ENCODE measurements around the gene NAA25.

The NAA25 gene

DNA sequence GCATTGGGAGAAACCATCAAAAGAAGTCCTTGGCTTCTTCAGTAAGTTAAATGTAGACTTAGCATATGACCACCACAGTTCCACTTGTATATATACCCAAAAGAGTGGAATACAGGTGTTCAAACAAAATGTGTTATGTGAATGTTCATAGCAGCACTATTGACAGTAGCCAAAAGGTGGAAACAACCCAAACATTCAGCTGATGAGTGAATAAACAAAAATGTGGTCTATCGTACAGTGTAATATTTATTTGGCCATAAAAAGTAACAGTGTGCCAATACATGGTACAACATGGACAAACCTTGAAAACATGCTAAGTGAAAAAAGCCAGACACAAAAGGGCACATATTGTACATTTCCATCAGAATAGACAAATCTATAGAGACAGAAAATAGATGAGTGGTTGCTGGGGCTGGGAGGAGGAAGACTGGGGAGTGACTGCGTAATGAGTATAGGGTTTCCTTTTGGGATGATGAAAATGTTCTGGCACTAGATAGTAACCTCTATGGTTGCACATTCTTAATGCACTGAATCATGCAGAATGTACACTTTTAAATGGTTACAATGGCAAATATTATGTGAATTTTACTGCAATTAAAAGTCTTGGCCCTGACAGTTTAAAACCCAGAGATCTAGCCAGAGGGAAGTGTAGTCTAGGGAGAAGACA lies 89.9 kb downstream of the NAA25 start:
- Histone ChIP-seq H2BK120ac (ENCODE audit: low read depth, low read length) (no peak overlapping the region), H3K27me3 (ENCODE audit: control insufficient read depth in 1 of 2, insufficient read depth in 1 of 2, low read length in 2 of 2) (no peaks in the 10 kb centered on the region), H3K9me3 (ENCODE audit: control insufficient read depth, low read length) (no peaks in the 10 kb centered on the region), H3K36me3 (ENCODE audit: control insufficient read depth in 1 of 2, insufficient read depth in 2 of 2, low read depth in 1 of 2, low read length in 2 of 2) (peaks cover 18 to 70% of the 10 kb centered on the region in 2 experiments), H2BK12ac (ENCODE audit: low read length in 2 of 2) (no peak overlapping the region), H3K14ac (ENCODE audit: low read length in 2 of 2) (no peak overlapping the region), H2AFZ (ENCODE audit: low read depth, low read length) (no peak overlapping the region), H3K4me2 (ENCODE audit: low read length, poor library complexity, severe bottlenecking) (no peak overlapping the region), H2BK15ac (ENCODE audit: low read depth, poor library complexity, severe bottlenecking) (no peak overlapping the region), H3K4ac (ENCODE audit: low read depth in 1 of 2, low read length in 2 of 2) (no peak overlapping the region), H3K18ac (ENCODE audit: low read depth in 1 of 2, low read length in 2 of 2) (no peak overlapping the region), H4K91ac (ENCODE audit: low read length) (no peak overlapping the region), H3K9ac (ENCODE audit: low read length) (no peak overlapping the region), H3K79me1 (replicated peaks; ENCODE audit: low read length, poor library complexity, severe bottlenecking) (peaks cover 20% of the 10 kb centered on the region), H2BK5ac (ENCODE audit: low read depth, low read length, poor library complexity, severe bottlenecking) (no peak overlapping the region), H3K27ac (ENCODE audit: low read length, poor library complexity, severe bottlenecking) (no peak overlapping the region), H2AK5ac (ENCODE audit: low read length, severe bottlenecking) (no peak overlapping the region), H3K4me1 (ENCODE audit: control insufficient read depth, insufficient read depth, low read depth, low read length) (peaks cover 4% of the 10 kb centered on the region), H3K23ac (ENCODE audit: low read length in 2 of 2) (no peak overlapping the region), H4K8ac (ENCODE audit: low read length) (no peak overlapping the region), H3K4me3 (ENCODE audit: insufficient read depth in 1 of 2, low read depth in 1 of 2, low read length in 2 of 2) (no peak overlapping the region)
- DNase-seq: peak; percentile 64
- WGBS: 14% methylated on average over 1 of the region's 2 CpGs

DNA sequence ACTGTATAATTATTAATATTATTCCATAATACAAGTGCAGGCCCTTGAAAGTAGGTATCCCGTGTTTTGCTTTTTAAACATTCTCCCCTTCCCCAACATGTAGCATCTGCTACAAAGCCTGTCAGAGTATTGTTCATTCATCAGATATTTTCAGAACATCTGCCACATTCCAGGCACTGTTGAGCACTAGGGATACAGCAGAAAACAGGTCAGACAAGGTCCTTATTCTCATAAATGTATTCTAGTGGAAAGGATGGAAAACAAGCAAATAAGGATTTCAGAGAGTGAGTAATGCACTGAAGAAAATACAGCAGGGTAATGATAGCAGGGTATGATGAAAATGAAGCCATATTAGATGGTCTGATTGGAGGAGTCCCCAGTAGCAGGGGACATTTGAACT lies 91.5 kb downstream of the NAA25 start:
- Histone ChIP-seq H3K27me3 (ENCODE audit: control insufficient read depth in 1 of 2, insufficient read depth in 1 of 2, low read length in 2 of 2) (no peaks in the 10 kb centered on the region), H3K27ac (ENCODE audit: low read length, poor library complexity, severe bottlenecking) (no peak overlapping the region), H2BK120ac (ENCODE audit: low read depth, low read length) (no peak overlapping the region), H3K79me1 (replicated peaks; ENCODE audit: low read length, poor library complexity, severe bottlenecking) (peaks cover 15% of the 10 kb centered on the region), H3K36me3 (ENCODE audit: control insufficient read depth in 1 of 2, insufficient read depth in 2 of 2, low read depth in 1 of 2, low read length in 2 of 2) (peaks cover 11 to 53% of the 10 kb centered on the region in 2 experiments), H3K23ac (ENCODE audit: low read length in 2 of 2) (no peak overlapping the region), H3K14ac (ENCODE audit: low read length in 2 of 2) (no peak overlapping the region), H2AK5ac (ENCODE audit: low read length, severe bottlenecking) (no peak overlapping the region), H3K18ac (ENCODE audit: low read depth in 1 of 2, low read length in 2 of 2) (no peak overlapping the region), H2BK5ac (ENCODE audit: low read depth, low read length, poor library complexity, severe bottlenecking) (no peak overlapping the region), H3K4me2 (ENCODE audit: low read length, poor library complexity, severe bottlenecking) (no peak overlapping the region), H3K9me3 (ENCODE audit: control insufficient read depth, low read length) (no peaks in the 10 kb centered on the region), H2BK15ac (ENCODE audit: low read depth, poor library complexity, severe bottlenecking) (no peak overlapping the region), H4K91ac (ENCODE audit: low read length) (no peak overlapping the region), H4K8ac (ENCODE audit: low read length) (no peak overlapping the region), H3K9ac (ENCODE audit: low read length) (no peak overlapping the region), H2AFZ (ENCODE audit: low read depth, low read length) (no peak overlapping the region), H3K4me3 (ENCODE audit: insufficient read depth in 1 of 2, low read depth in 1 of 2, low read length in 2 of 2) (no peak overlapping the region), H3K4me1 (ENCODE audit: control insufficient read depth, insufficient read depth, low read depth, low read length) (peaks cover 6% of the 10 kb centered on the region), H2BK12ac (ENCODE audit: low read length in 2 of 2) (no peak overlapping the region), H3K4ac (ENCODE audit: low read depth in 1 of 2, low read length in 2 of 2) (no peak overlapping the region)
- 100% methylated on average over 1 of the region's 1 CpG for WGBS
- no peak for DNase-seq

DNA sequence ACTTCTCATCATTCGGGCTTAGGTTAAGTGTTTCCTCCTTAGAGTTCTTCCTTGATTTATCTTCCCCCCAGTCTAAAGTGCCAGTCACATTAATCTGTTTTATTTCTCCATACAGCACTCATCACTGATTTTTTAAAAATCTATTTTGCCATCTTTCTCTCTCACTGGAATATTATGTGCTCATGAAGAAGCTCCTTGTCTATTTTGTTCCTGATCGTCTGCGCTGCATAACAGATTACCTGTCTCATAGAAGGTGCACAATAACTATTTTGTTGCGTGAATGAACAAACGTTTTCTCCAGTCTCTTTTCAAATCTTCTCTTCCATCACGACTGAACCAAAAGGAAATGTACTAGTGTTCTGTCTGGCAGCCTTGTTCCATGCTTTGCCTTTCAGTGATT lies 92.6 kb downstream of the NAA25 start:
- WGBS: 96% methylated on average over 6 of the region's 6 CpGs

DNA sequence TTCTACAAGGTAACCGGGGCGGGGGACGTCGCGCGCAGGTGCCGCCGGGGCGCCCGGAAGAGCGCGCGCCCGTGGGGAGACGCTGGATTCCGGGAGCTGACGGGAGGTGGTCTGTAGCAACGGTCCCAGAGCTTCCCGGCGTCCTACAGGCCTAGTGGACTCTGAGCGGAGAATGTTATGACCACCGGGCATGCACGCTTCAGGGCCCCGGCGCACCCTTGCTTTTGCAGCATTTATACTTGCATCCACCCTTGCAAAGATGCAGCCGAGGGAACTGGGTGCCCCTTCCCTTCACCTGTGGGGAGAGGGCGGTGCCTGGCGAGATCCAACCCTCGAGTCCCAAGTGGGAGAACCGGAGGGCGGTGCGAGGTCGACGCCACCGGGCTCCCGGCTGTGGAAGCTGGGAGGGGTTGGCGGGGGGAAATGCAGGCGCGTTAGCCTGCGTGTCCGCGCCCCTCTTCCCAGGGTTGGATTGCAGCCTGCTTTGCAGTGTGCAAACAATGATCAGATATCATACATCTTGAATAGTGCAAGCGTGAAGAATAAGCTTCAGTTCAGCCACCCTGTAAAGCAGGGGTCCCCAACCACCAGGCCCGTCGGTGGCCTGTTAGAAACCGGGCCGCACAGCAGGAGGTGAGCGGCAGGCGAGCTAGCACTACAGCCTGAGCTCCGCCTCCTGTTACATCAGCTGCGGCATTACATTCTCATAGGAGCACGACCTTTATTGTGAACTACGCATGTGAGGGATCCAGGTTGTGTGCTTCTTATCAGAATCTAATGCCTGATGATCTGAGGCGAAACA lies 94.8 kb downstream of the NAA25 start:
- DNase-seq: peak; percentile 85
- Histone ChIP-seq H3K18ac (ENCODE audit: low read depth in 1 of 2, low read length in 2 of 2) (peak overlapping the region; percentile 83 to 93), H2AK5ac (ENCODE audit: low read length, severe bottlenecking) (no peak overlapping the region), H3K27me3 (ENCODE audit: control insufficient read depth in 1 of 2, insufficient read depth in 1 of 2, low read length in 2 of 2) (no peaks in the 10 kb centered on the region), H3K4me1 (ENCODE audit: control insufficient read depth, insufficient read depth, low read depth, low read length) (peaks cover 6% of the 10 kb centered on the region), H4K91ac (ENCODE audit: low read length) (peak overlapping the region; percentile 91), H3K4ac (ENCODE audit: low read depth in 1 of 2, low read length in 2 of 2) (peak overlapping the region; percentile 84 to 89), H3K79me1 (replicated peaks; ENCODE audit: low read length, poor library complexity, severe bottlenecking) (peaks cover 22% of the 10 kb centered on the region), H2BK15ac (ENCODE audit: low read depth, poor library complexity, severe bottlenecking) (peak overlapping the region; percentile 71), H3K9ac (ENCODE audit: low read length) (peak overlapping the region; percentile 97), H2BK5ac (ENCODE audit: low read depth, low read length, poor library complexity, severe bottlenecking) (peak overlapping the region; percentile 92), H2AFZ (ENCODE audit: low read depth, low read length) (peak overlapping the region; percentile 59), H3K9me3 (ENCODE audit: control insufficient read depth, low read length) (no peaks in the 10 kb centered on the region), H3K4me3 (ENCODE audit: insufficient read depth in 1 of 2, low read depth in 1 of 2, low read length in 2 of 2) (peak overlapping the region; percentile 94 to 100), H4K8ac (ENCODE audit: low read length) (peak overlapping the region; percentile 93), H2BK12ac (ENCODE audit: low read length in 2 of 2) (peak overlapping the region; percentile 28 to 45), H3K14ac (ENCODE audit: low read length in 2 of 2) (peak overlapping the region in 1 of 2 experiments; percentile 91), H3K36me3 (ENCODE audit: control insufficient read depth in 1 of 2, insufficient read depth in 2 of 2, low read depth in 1 of 2, low read length in 2 of 2) (peaks cover 0 to 26% of the 10 kb centered on the region in 2 experiments), H3K4me2 (ENCODE audit: low read length, poor library complexity, severe bottlenecking) (peak overlapping the region; percentile 70), H2BK120ac (ENCODE audit: low read depth, low read length) (peak overlapping the region; percentile 87), H3K23ac (ENCODE audit: low read length in 2 of 2) (peak overlapping the region in 1 of 2 experiments; percentile 47), H3K27ac (ENCODE audit: low read length, poor library complexity, severe bottlenecking) (peak overlapping the region; percentile 80)
- WGBS: 1% methylated on average over 54 of the region's 54 CpGs

More for the DNA sequence above, 92.6 kb downstream of the NAA25 start:
- no peak overlapping the region for H3K4ac ChIP-seq (ENCODE audit: low read depth in 1 of 2, low read length in 2 of 2)
- no peak overlapping the region for H3K14ac ChIP-seq (ENCODE audit: low read length in 2 of 2)
- H3K4me3 ChIP-seq (ENCODE audit: insufficient read depth in 1 of 2, low read depth in 1 of 2, low read length in 2 of 2): no peak overlapping the region
- H4K8ac ChIP-seq (ENCODE audit: low read length): no peak overlapping the region
- H3K79me1 ChIP-seq (replicated peaks; ENCODE audit: low read length, poor library complexity, severe bottlenecking): peaks cover 20% of the 10 kb centered on the region
- no peaks in the 10 kb centered on the region for H3K27me3 ChIP-seq (ENCODE audit: control insufficient read depth in 1 of 2, insufficient read depth in 1 of 2, low read length in 2 of 2)
- no peak overlapping the region for H2AK5ac ChIP-seq (ENCODE audit: low read length, severe bottlenecking)
- no peaks in the 10 kb centered on the region for H3K9me3 ChIP-seq (ENCODE audit: control insufficient read depth, low read length)
- no peak overlapping the region for H3K9ac ChIP-seq (ENCODE audit: low read length)
- no peak for DNase-seq
- H2BK15ac ChIP-seq (ENCODE audit: low read depth, poor library complexity, severe bottlenecking): no peak overlapping the region
- H3K36me3 ChIP-seq (ENCODE audit: control insufficient read depth in 1 of 2, insufficient read depth in 2 of 2, low read depth in 1 of 2, low read length in 2 of 2): peaks cover 7 to 44% of the 10 kb centered on the region in 2 experiments
- no peak overlapping the region for H3K18ac ChIP-seq (ENCODE audit: low read depth in 1 of 2, low read length in 2 of 2)
- H3K4me2 ChIP-seq (ENCODE audit: low read length, poor library complexity, severe bottlenecking): no peak overlapping the region
- no peak overlapping the region for H2AFZ ChIP-seq (ENCODE audit: low read depth, low read length)
- H3K23ac ChIP-seq (ENCODE audit: low read length in 2 of 2): no peak overlapping the region
- H3K4me1 ChIP-seq (ENCODE audit: control insufficient read depth, insufficient read depth, low read depth, low read length): peaks cover 8% of the 10 kb centered on the region
- no peak overlapping the region for H2BK120ac ChIP-seq (ENCODE audit: low read depth, low read length)
- H2BK12ac ChIP-seq (ENCODE audit: low read length in 2 of 2): no peak overlapping the region
- H3K27ac ChIP-seq (ENCODE audit: low read length, poor library complexity, severe bottlenecking): no peak overlapping the region
- no peak overlapping the region for H2BK5ac ChIP-seq (ENCODE audit: low read depth, low read length, poor library complexity, severe bottlenecking)
- no peak overlapping the region for H4K91ac ChIP-seq (ENCODE audit: low read length)

Measured in mesenchymal stem cell (in vitro differentiated cells and primary cell).